Measurements from ENCODE around the gene KRT23.

The KRT23 gene

GRCh38 chr17:40901981-40902474 lies 35.4 kb downstream of the KRT23 start:
- Histone ChIP-seq H3K4me2 (no peak overlapping the region), H3K4me3 (IDR thresholded peaks at IDR 0.05; ENCODE audit: insufficient read depth, low read depth, low read length) (no peak overlapping the region), H3K27me3 (ENCODE audit: insufficient read depth, low read depth) (no peaks in the 10 kb centered on the region), H3K36me3 (ENCODE audit: insufficient read depth) (no peaks in the 10 kb centered on the region), H4K20me1 (ENCODE audit: insufficient read depth) (no peaks in the 10 kb centered on the region), H2AFZ (ENCODE audit: low read depth) (no peak overlapping the region), H3K9ac (no peak overlapping the region), H3K27ac (no peak overlapping the region), H3K79me2 (ENCODE audit: insufficient read depth, low read depth) (no peaks in the 10 kb centered on the region), H3K4me1 (ENCODE audit: low read depth, poor library complexity, severe bottlenecking) (no peaks in the 10 kb centered on the region)
- TF ChIP-seq CTCF (conservative IDR thresholded peaks at IDR 0.05; ENCODE audit: low read depth, low read length): no peak

GRCh38 chr17:40900809-40901356 lies 36.6 kb downstream of the KRT23 start:
- Histone ChIP-seq H3K36me3 (ENCODE audit: insufficient read depth) (no peaks in the 10 kb centered on the region), H3K4me2 (no peak overlapping the region), H3K27me3 (ENCODE audit: insufficient read depth, low read depth) (no peaks in the 10 kb centered on the region), H3K27ac (no peak overlapping the region), H3K4me1 (ENCODE audit: low read depth, poor library complexity, severe bottlenecking) (no peaks in the 10 kb centered on the region), H3K79me2 (ENCODE audit: insufficient read depth, low read depth) (no peaks in the 10 kb centered on the region), H3K9ac (no peak overlapping the region), H4K20me1 (ENCODE audit: insufficient read depth) (no peaks in the 10 kb centered on the region), H2AFZ (ENCODE audit: low read depth) (no peak overlapping the region), H3K4me3 (IDR thresholded peaks at IDR 0.05; ENCODE audit: insufficient read depth, low read depth, low read length) (no peak overlapping the region)
- TF ChIP-seq CTCF (conservative IDR thresholded peaks at IDR 0.05; ENCODE audit: low read depth, low read length): no peak

GRCh38 chr17:40896916-40897455 lies 40.5 kb downstream of the KRT23 start:
- no peaks in the 10 kb centered on the region for H3K4me1 ChIP-seq (ENCODE audit: low read depth, poor library complexity, severe bottlenecking)
- no peaks in the 10 kb centered on the region for H3K79me2 ChIP-seq (ENCODE audit: insufficient read depth, low read depth)
- H3K27ac ChIP-seq: no peak overlapping the region
- no peak overlapping the region for H3K4me3 ChIP-seq (IDR thresholded peaks at IDR 0.05; ENCODE audit: insufficient read depth, low read depth, low read length)
- TF ChIP-seq CTCF (conservative IDR thresholded peaks at IDR 0.05; ENCODE audit: low read depth, low read length): no peak
- no peaks in the 10 kb centered on the region for H3K27me3 ChIP-seq (ENCODE audit: insufficient read depth, low read depth)
- H3K36me3 ChIP-seq (ENCODE audit: insufficient read depth): no peaks in the 10 kb centered on the region
- H2AFZ ChIP-seq (ENCODE audit: low read depth): no peak overlapping the region
- no peak overlapping the region for H3K4me2 ChIP-seq
- no peaks in the 10 kb centered on the region for H4K20me1 ChIP-seq (ENCODE audit: insufficient read depth)
- H3K9ac ChIP-seq: no peak overlapping the region

- Histone ChIP-seq H2AFZ (ENCODE audit: low read depth) (no peak overlapping the region), H3K4me2 (no peak overlapping the region), H3K4me1 (ENCODE audit: low read depth, poor library complexity, severe bottlenecking) (no peaks in the 10 kb centered on the region), H3K4me3 (IDR thresholded peaks at IDR 0.05; ENCODE audit: insufficient read depth, low read depth, low read length) (no peak overlapping the region), H3K27ac (no peak overlapping the region), H3K79me2 (ENCODE audit: insufficient read depth, low read depth) (no peaks in the 10 kb centered on the region), H3K36me3 (ENCODE audit: insufficient read depth) (no peaks in the 10 kb centered on the region), H3K9ac (no peak overlapping the region), H3K27me3 (ENCODE audit: insufficient read depth, low read depth) (no peaks in the 10 kb centered on the region), H4K20me1 (ENCODE audit: insufficient read depth) (no peaks in the 10 kb centered on the region)
- no peak for TF ChIP-seq CTCF (conservative IDR thresholded peaks at IDR 0.05; ENCODE audit: low read depth, low read length)
These were observed 42.2 kb downstream of the KRT23 start for GRCh38 chr17:40895106-40895730.
